Panc1 (cell line): ENCODE measurements around the gene SYNPR. TPM values are rescaled to one million over a fixed set of nuclear protein-coding genes. Genes with fewer than 3 reads are reported as not detected.

Experiments
- ATAC-seq: fragments of 200-7000 bp; cut with Tn5 transposase; 2 replicates; pipeline ENCODE4 v1.9.1; 2020; ENCODE audit warnings: mild to moderate bottlenecking, moderate library complexity
- BruUV-seq: library from RNA; stranded (reverse); fragments of 400-500 nt; replicated peaks from 2 replicates; lab custom pipeline; 2021; lab: Mats Ljungman, UMichigan
- CTCF ChIA-PET: fragments of 300-600 bp; sonication (Branson Sonifier 250); formaldehyde crosslinking; loops from one replicate; lab custom pipeline; 2022; ENCODE audit warnings: antibody characterized with exemption; lab: Charles Lee
- POLR2A ChIA-PET: fragments of 300-600 bp; sonication (Branson Sonifier 250); formaldehyde crosslinking; loops from one replicate; lab custom pipeline; 2022; ENCODE audit warnings: antibody characterized with exemption; lab: Charles Lee
- DNase-seq: peaks from one replicate; pipeline ENCODE4 v3.0.0-alpha.2; 2010; ENCODE audit warnings: low read depth, low spot score
- H3K27ac ChIP-seq: 2 replicates; pipeline ENCODE4 v1.5.1; 2011; ENCODE audit warnings: mild to moderate bottlenecking, low read length, inconsistent platforms
- H3K27me3 ChIP-seq: fragments of 200-500 bp; sonication (Bioruptor generic); 2 replicates; pipeline ENCODE4 v1.6.0; 2014; ENCODE audit warnings: low read length, inconsistent platforms; ENCODE audit not compliant: control insufficient read depth, insufficient read depth
- H3K36me3 ChIP-seq: fragments of 200-500 bp; sonication (Bioruptor generic); 2 replicates; pipeline ENCODE4 v1.5.1; 2014; ENCODE audit warnings: inconsistent platforms, mild to moderate bottlenecking, low read length, moderate library complexity; ENCODE audit not compliant: control insufficient read depth, insufficient read depth
- H3K4me1 ChIP-seq: 2 replicates; pipeline ENCODE4 v1.5.1; 2011; ENCODE audit warnings: inconsistent platforms, mild to moderate bottlenecking, low read length, moderate library complexity; ENCODE audit not compliant: control insufficient read depth, insufficient read depth
- H3K4me3 ChIP-seq, 2 experiments: 2 replicates each; pipeline ENCODE4 v1.5.1; 2011 to 2012; ENCODE audit warnings: low read depth in 2 of 2, low read length in 2 of 2, mild to moderate bottlenecking in 2 of 2, inconsistent platforms in 1 of 2, moderate library complexity in 1 of 2
- H3K9me3 ChIP-seq: fragments of 200-500 bp; sonication (Bioruptor generic); 2 replicates; pipeline ENCODE4 v1.5.1; 2014; ENCODE audit warnings: low read depth, mild to moderate bottlenecking, inconsistent platforms, low read length, moderate library complexity; ENCODE audit not compliant: control insufficient read depth, insufficient read depth
- POLR2AphosphoS5 ChIP-seq: IDR thresholded peaks from 2 replicates; pipeline ENCODE4 v1.6.1; 2012; ENCODE audit warnings: mild to moderate bottlenecking, low read depth, low read length, moderate library complexity
- SIN3A ChIP-seq: IDR thresholded peaks from 2 replicates; pipeline ENCODE4 v1.6.1; 2012; ENCODE audit warnings: low read depth, mild to moderate bottlenecking, low read length, moderate library complexity, borderline replicate concordance; ENCODE audit not compliant: insufficient read depth
- TCF7L2 ChIP-seq: IDR thresholded peaks from 2 replicates; pipeline ENCODE4 v1.6.1; 2011; ENCODE audit warnings: mild to moderate bottlenecking, low read depth, low read length, inconsistent platforms
- in situ Hi-C: cut with HindIII; loops from 2 replicates; pipeline ENCODE4 v1.10.0; 2016; ENCODE audit warnings: low sequenced_read_pairs, low pct_unique_long_range_greater_than_20kb
- intact Hi-C: fragments of 100-400 bp; cut with micrococcal nuclease; formaldehyde crosslinking; loops from one replicate; pipeline ENCODE4 v1.10.0; 2022; ENCODE audit not compliant: unreplicated experiment
- total RNA-seq: library from RNA; stranded (reverse); gene quantifications from one replicate; pipeline ENCODE4 v1.2.1, GENCODE V29; 2021; ENCODE audit not compliant: unreplicated experiment
- TF ChIP-seq, protein P1 (sequence below), 2 experiments: IDR thresholded peaks; 2 replicates each; pipeline ENCODE4 v1.6.1; 2011 to 2012; ENCODE audit warnings: low read depth in 2 of 2, control low read depth in 1 of 2, low read length in 1 of 2, mild to moderate bottlenecking in 1 of 2, moderate library complexity in 1 of 2; ENCODE audit not compliant: insufficient read depth in 1 of 2
- TF ChIP-seq, protein P2 (sequence below): fragments of 450-650 bp; IDR thresholded peaks from 2 replicates; pipeline ENCODE4 v1.5.1; 2017; ENCODE audit warnings: mild to moderate bottlenecking

Gene SYNPR
- total RNA-seq, 1 experiment from 2014 or later: not detected

DNA sequence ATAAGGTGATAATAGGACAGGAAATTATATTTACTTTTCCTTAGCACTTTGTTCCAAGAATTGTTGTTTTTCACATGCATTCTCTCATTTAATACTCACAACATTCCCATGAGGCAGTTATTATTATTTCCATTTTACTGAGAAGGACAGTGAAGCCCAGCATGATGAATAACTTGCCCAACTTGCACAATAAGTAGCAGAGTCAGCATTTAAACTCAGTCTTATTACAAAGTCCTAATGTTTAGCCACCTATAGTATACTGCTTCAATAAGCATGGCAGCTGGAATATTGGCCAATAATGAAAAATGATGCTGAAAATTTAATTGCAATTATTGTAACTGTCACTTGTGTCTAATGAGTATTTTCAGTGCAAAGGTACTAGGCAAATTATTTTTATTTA is 45.7 kb downstream of the SYNPR start:
- CTCF ChIA-PET: no interaction called here
- POLR2A ChIA-PET: no interaction called here
- no peaks in the 10 kb centered on the region for H3K27me3 ChIP-seq
- H3K36me3 ChIP-seq: no peaks in the 10 kb centered on the region
- BruUV-seq: no TSS peak
- no peak overlapping the region for H3K27ac ChIP-seq
- H3K9me3 ChIP-seq: no peaks in the 10 kb centered on the region
- H3K4me1 ChIP-seq: no peaks in the 10 kb centered on the region
- ATAC-seq (no peak), DNase-seq (no peak)
- no peak for TF ChIP-seq TCF7L2
- no peak for TF ChIP-seq POLR2AphosphoS5
- TF ChIP-seq, protein P1, sequence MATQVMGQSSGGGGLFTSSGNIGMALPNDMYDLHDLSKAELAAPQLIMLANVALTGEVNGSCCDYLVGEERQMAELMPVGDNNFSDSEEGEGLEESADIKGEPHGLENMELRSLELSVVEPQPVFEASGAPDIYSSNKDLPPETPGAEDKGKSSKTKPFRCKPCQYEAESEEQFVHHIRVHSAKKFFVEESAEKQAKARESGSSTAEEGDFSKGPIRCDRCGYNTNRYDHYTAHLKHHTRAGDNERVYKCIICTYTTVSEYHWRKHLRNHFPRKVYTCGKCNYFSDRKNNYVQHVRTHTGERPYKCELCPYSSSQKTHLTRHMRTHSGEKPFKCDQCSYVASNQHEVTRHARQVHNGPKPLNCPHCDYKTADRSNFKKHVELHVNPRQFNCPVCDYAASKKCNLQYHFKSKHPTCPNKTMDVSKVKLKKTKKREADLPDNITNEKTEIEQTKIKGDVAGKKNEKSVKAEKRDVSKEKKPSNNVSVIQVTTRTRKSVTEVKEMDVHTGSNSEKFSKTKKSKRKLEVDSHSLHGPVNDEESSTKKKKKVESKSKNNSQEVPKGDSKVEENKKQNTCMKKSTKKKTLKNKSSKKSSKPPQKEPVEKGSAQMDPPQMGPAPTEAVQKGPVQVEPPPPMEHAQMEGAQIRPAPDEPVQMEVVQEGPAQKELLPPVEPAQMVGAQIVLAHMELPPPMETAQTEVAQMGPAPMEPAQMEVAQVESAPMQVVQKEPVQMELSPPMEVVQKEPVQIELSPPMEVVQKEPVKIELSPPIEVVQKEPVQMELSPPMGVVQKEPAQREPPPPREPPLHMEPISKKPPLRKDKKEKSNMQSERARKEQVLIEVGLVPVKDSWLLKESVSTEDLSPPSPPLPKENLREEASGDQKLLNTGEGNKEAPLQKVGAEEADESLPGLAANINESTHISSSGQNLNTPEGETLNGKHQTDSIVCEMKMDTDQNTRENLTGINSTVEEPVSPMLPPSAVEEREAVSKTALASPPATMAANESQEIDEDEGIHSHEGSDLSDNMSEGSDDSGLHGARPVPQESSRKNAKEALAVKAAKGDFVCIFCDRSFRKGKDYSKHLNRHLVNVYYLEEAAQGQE (IDR thresholded peaks at IDR 0.05; ENCODE audit: insufficient read depth in 1 of 2, low read depth in 2 of 2, low read length in 1 of 2): no peak
- TF ChIP-seq, protein P2, sequence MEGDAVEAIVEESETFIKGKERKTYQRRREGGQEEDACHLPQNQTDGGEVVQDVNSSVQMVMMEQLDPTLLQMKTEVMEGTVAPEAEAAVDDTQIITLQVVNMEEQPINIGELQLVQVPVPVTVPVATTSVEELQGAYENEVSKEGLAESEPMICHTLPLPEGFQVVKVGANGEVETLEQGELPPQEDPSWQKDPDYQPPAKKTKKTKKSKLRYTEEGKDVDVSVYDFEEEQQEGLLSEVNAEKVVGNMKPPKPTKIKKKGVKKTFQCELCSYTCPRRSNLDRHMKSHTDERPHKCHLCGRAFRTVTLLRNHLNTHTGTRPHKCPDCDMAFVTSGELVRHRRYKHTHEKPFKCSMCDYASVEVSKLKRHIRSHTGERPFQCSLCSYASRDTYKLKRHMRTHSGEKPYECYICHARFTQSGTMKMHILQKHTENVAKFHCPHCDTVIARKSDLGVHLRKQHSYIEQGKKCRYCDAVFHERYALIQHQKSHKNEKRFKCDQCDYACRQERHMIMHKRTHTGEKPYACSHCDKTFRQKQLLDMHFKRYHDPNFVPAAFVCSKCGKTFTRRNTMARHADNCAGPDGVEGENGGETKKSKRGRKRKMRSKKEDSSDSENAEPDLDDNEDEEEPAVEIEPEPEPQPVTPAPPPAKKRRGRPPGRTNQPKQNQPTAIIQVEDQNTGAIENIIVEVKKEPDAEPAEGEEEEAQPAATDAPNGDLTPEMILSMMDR: no peak
- no peak for TF ChIP-seq SIN3A
- intact Hi-C loops (no loop called here), in situ Hi-C loops (no loop called here)
- H3K4me3 ChIP-seq: no peak overlapping the region

DNA sequence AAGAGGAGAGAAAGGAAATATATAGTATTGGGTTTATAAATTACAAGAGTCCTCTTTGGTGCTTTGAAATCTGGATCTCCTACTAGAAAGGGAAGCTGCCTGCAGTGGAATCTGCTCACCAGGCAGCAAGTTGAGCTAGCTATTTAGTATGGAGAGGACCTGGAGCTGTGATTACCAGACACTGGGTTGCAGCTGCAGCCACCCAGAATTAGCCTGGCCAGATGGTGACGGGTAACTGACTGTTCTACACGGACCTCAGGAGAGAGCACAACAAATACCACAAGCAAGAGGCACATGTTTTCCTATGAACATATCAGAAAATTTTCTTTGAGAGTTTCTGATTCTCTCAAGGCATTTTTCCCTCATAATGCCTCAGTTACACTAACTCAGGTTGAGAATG is 46.5 kb downstream of the SYNPR start:
- ChIA-PET CTCF (no interaction called here), POLR2A (no interaction called here)
- no peaks in the 10 kb centered on the region for H3K36me3 ChIP-seq
- TF ChIP-seq, protein P1 (IDR thresholded peaks at IDR 0.05; ENCODE audit: insufficient read depth in 1 of 2, low read depth in 2 of 2, low read length in 1 of 2): no peak
- TF ChIP-seq, protein P2: no peak
- TF ChIP-seq TCF7L2 (no peak), SIN3A (no peak), POLR2AphosphoS5 (no peak)
- BruUV-seq: no TSS peak
- ATAC-seq: no peak
- intact Hi-C loops: no loop called here
- no peaks in the 10 kb centered on the region for H3K9me3 ChIP-seq
- DNase-seq: no peak
- H3K4me3 ChIP-seq: no peak overlapping the region
- no peaks in the 10 kb centered on the region for H3K27me3 ChIP-seq
- H3K27ac ChIP-seq: no peak overlapping the region
- H3K4me1 ChIP-seq: no peaks in the 10 kb centered on the region
- in situ Hi-C loops: no loop called here
